H9 (cell line): ENCODE data around the gene NACA. TPM values are rescaled to one million over a fixed set of nuclear protein-coding genes. Genes with fewer than 3 reads are reported as not detected.
"Not testable (repeated sequence)": the region's sequence is repeated elsewhere in the genome, so short reads cannot be mapped to it uniquely, and the experiment has no call there.

Experiments used
- DNase-seq: peaks from one replicate; pipeline ENCODE4 v3.0.0-alpha.2; 2017
- H2AFZ ChIP-seq: one replicate; pipeline ENCODE4 v1.6.1; 2013; ENCODE audit warnings: mild to moderate bottlenecking, low read length, control low read depth, moderate library complexity
- H2AK5ac ChIP-seq: 2 replicates; pipeline ENCODE4 v1.6.1; 2013; ENCODE audit warnings: low read length, control low read depth, mixed read lengths; ENCODE audit not compliant: insufficient read length
- H2BK120ac ChIP-seq: one replicate; pipeline ENCODE4 v1.6.1; 2013; ENCODE audit warnings: low read depth, mild to moderate bottlenecking, low read length, control low read depth, inconsistent platforms; ENCODE audit not compliant: poor library complexity, severe bottlenecking
- H2BK12ac ChIP-seq: 2 replicates; pipeline ENCODE4 v1.6.1; 2013; ENCODE audit warnings: low read length, control low read depth, mixed read lengths, low read depth; ENCODE audit not compliant: insufficient read length
- H2BK15ac ChIP-seq: 2 replicates; pipeline ENCODE4 v1.6.1; 2013; ENCODE audit warnings: low read depth, low read length, control low read depth
- H2BK20ac ChIP-seq: one replicate; pipeline ENCODE4 v1.6.1; 2013; ENCODE audit warnings: low read depth, mild to moderate bottlenecking, low read length, control low read depth, inconsistent platforms; ENCODE audit not compliant: poor library complexity, severe bottlenecking
- H2BK5ac ChIP-seq: 2 replicates; pipeline ENCODE4 v1.6.1; 2013; ENCODE audit warnings: low read length, control low read depth, mixed read lengths; ENCODE audit not compliant: insufficient read length
- H3K14ac ChIP-seq: 2 replicates; pipeline ENCODE4 v1.6.1; 2013; ENCODE audit warnings: low read length, control low read depth; ENCODE audit not compliant: insufficient read depth
- H3K18ac ChIP-seq: 2 replicates; pipeline ENCODE4 v1.6.1; 2013; ENCODE audit warnings: low read depth, mild to moderate bottlenecking, mixed read lengths, low read length, control low read depth; ENCODE audit not compliant: insufficient read length
- H3K23ac ChIP-seq: 2 replicates; pipeline ENCODE4 v1.6.1; 2013; ENCODE audit warnings: low read length, control low read depth, mixed read lengths, low read depth; ENCODE audit not compliant: insufficient read length
- H3K23me2 ChIP-seq: 2 replicates; pipeline ENCODE4 v1.6.1; 2013; ENCODE audit warnings: low read depth, mild to moderate bottlenecking, mixed read lengths, low read length, control low read depth; ENCODE audit not compliant: insufficient read length, poor library complexity, severe bottlenecking
- H3K27ac ChIP-seq: 2 replicates; pipeline ENCODE4 v1.5.1; 2013; ENCODE audit warnings: low read length, control low read depth, mixed read lengths, low read depth; ENCODE audit not compliant: insufficient read length
- H3K27me3 ChIP-seq: 2 replicates; pipeline ENCODE4 v1.6.1; 2013; ENCODE audit warnings: low read length, control low read depth, inconsistent platforms; ENCODE audit not compliant: insufficient read depth
- H3K4ac ChIP-seq: 2 replicates; pipeline ENCODE4 v1.6.1; 2013; ENCODE audit warnings: low read depth, mild to moderate bottlenecking, control low read depth, inconsistent platforms, low read length, moderate library complexity
- H3K4me1 ChIP-seq: 2 replicates; pipeline ENCODE4 v1.6.1; 2013; ENCODE audit warnings: low read length, control low read depth, inconsistent platforms; ENCODE audit not compliant: insufficient read depth
- H3K4me2 ChIP-seq: 2 replicates; pipeline ENCODE4 v1.6.1; 2013; ENCODE audit warnings: low read length, control low read depth, mixed read lengths; ENCODE audit not compliant: insufficient read length, insufficient read depth
- H3K56ac ChIP-seq: 2 replicates; pipeline ENCODE4 v1.6.1; 2013; ENCODE audit warnings: low read depth, mild to moderate bottlenecking, mixed read lengths, low read length, control low read depth; ENCODE audit not compliant: insufficient read length
- H3K79me1 ChIP-seq: 2 replicates; pipeline ENCODE4 v1.6.1; 2013; ENCODE audit warnings: low read depth, mild to moderate bottlenecking, moderate library complexity, low read length, control low read depth, inconsistent platforms; ENCODE audit not compliant: insufficient read depth, poor library complexity, severe bottlenecking
- H3K79me2 ChIP-seq: 2 replicates; pipeline ENCODE4 v1.6.1; 2013; ENCODE audit warnings: low read length, control low read depth, inconsistent platforms; ENCODE audit not compliant: insufficient read depth
- H3K9ac ChIP-seq: 2 replicates; pipeline ENCODE4 v1.6.1; 2013; ENCODE audit warnings: low read length, control low read depth, mixed read lengths; ENCODE audit not compliant: insufficient read length; ENCODE audit errors: extremely low read depth
- H3K9me3 ChIP-seq: one replicate; pipeline ENCODE4 v1.6.1; 2013; ENCODE audit warnings: low read depth, low read length, inconsistent platforms; ENCODE audit not compliant: control insufficient read depth
- H3T11ph ChIP-seq: one replicate; pipeline ENCODE4 v1.6.1; 2013; ENCODE audit warnings: mild to moderate bottlenecking, low read length, control low read depth, inconsistent platforms
- H4K20me1 ChIP-seq: one replicate; pipeline ENCODE4 v1.6.1; 2013; ENCODE audit not compliant: control insufficient read depth, insufficient read length, insufficient read depth
- H4K5ac ChIP-seq: 2 replicates; pipeline ENCODE4 v1.6.1; 2013; ENCODE audit warnings: low read depth, mild to moderate bottlenecking, mixed read lengths, low read length, control low read depth; ENCODE audit not compliant: insufficient read length
- H4K8ac ChIP-seq: replicated peaks from 2 replicates; pipeline ENCODE4 v1.6.1; 2013; ENCODE audit warnings: low read length, control low read depth, mixed read lengths, low read depth; ENCODE audit not compliant: insufficient read length
- H4K91ac ChIP-seq: 2 replicates; pipeline ENCODE4 v1.6.1; 2013; ENCODE audit warnings: low read depth, mild to moderate bottlenecking, moderate library complexity, mixed read lengths, low read length, control low read depth; ENCODE audit not compliant: insufficient read length
- H3K27ac Mint-ChIP-seq, 3 experiments: 2 replicates in 2 of 3; 3 replicates in 1 of 3; pipeline ENCODE4 v1.8.0; 2020 to 2021; ENCODE audit warnings: mixed read lengths in 3 of 3, mild to moderate bottlenecking in 1 of 3, moderate library complexity in 1 of 3
- H3K27me3 Mint-ChIP-seq: 2 replicates; pipeline ENCODE4 v1.8.0; 2021; ENCODE audit warnings: low read depth, mild to moderate bottlenecking, moderate library complexity, mixed read lengths
- H3K36me3 Mint-ChIP-seq, 3 experiments: 2 replicates in 2 of 3; 3 replicates in 1 of 3; pipeline ENCODE4 v1.8.0; 2020 to 2021; ENCODE audit warnings: low read depth in 3 of 3, mixed read lengths in 3 of 3; ENCODE audit not compliant: insufficient read depth in 1 of 3
- H3K4me1 Mint-ChIP-seq, 2 experiments: 2 replicates each; pipeline ENCODE4 v1.8.0; 2020; ENCODE audit warnings: mixed read lengths in 2 of 2
- H3K4me3 Mint-ChIP-seq, 2 experiments: 2 replicates in 1 of 2; 3 replicates in 1 of 2; pipeline ENCODE4 v1.8.0; 2020 to 2021; ENCODE audit warnings: mild to moderate bottlenecking in 2 of 2, mixed read lengths in 2 of 2, moderate library complexity in 1 of 2
- H3K9me3 Mint-ChIP-seq, 2 experiments: 2 replicates in 1 of 2; 3 replicates in 1 of 2; pipeline ENCODE4 v1.8.0; 2020; ENCODE audit warnings: mild to moderate bottlenecking in 2 of 2, mixed read lengths in 2 of 2, moderate library complexity in 1 of 2
- WGBS: extraction: QIAGEN DNeasy Blood & Tissue Kit; methylation state at CpG from one replicate; pipeline ENCODE4 v1.1.7; 2013; ENCODE audit warnings: missing lambda C conversion rate, low lambda C conversion rate, mixed read lengths; ENCODE audit not compliant: insufficient read length; ENCODE audit errors: extremely low coverage; 5-methylcytosine and 5-hydroxymethylcytosine counted together
- total RNA-seq: library from RNA; stranded (reverse); gene quantifications from 2 replicates; pipeline ENCODE4 v1.2.1, GENCODE V29; 2021
- TF ChIP-seq, protein P1 (sequence below): fragments of 200-600 bp; sonication (generic); conservative IDR thresholded peaks from 3 replicates; pipeline ENCODE4 v1.8.0; 2021; ENCODE audit warnings: antibody characterized with exemption, mild to moderate bottlenecking

Gene NACA
- total RNA-seq, 1 experiment from 2014 or later, result 1,204 TPM

DNA sequence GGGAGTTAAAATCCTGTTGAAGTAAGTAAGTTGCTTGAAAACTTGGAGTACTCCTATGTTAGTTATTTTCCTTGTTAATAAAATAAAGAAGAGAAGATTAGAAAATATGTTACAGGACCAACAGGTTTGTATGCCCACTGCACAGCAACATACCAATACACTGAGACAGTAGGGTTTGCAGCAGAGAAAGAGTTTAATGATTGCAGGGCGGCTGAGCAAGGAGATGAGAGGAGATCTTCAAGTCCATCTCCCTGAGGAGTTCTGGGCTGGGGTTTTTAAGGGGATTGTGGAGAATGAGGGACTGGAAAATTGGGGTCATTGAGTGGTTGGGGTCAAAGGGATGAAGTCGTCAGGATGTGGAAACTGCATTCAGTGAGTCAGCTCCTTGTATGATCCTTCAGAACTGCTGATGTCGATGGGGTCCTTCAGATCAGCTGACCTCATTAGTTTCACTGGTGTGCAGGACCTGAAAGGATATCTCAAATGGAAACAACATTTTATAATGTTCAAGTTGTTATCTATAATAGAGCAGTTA, 33.7 kb upstream of the NACA start:
- Histone ChIP-seq H2AFZ (no peak overlapping the region), H3K79me1 (no peaks in the 10 kb centered on the region), H3K14ac (no peak overlapping the region), H2BK15ac (no peak overlapping the region), H3K9me3 (no peaks in the 10 kb centered on the region), H3K27me3 (no peaks in the 10 kb centered on the region), H4K5ac (no peak overlapping the region), H3K23ac (no peak overlapping the region), H2AK5ac (no peak overlapping the region), H3K4ac (no peak overlapping the region), H3K4me1 (no peaks in the 10 kb centered on the region), H3K27ac (no peak overlapping the region), H3K79me2 (no peaks in the 10 kb centered on the region), H2BK120ac (no peak overlapping the region), H4K20me1 (no peaks in the 10 kb centered on the region), H3K56ac (no peak overlapping the region), H3T11ph (no peak overlapping the region), H4K91ac (no peak overlapping the region), H2BK5ac (no peak overlapping the region), H3K18ac (no peak overlapping the region), H2BK12ac (no peak overlapping the region), H4K8ac (no peak overlapping the region), H2BK20ac (no peak overlapping the region), H3K9ac (no peak overlapping the region), H3K4me2 (no peak overlapping the region), H3K23me2 (no peaks in the 10 kb centered on the region)
- H3K9me3 Mint-ChIP-seq, result peaks cover 7 to 8% of the 10 kb centered on the region in 2 experiments
- peaks cover 5 to 10% of the 10 kb centered on the region in 2 experiments for H3K4me1 Mint-ChIP-seq
- peaks cover 3 to 8% (median 6%) of the 10 kb centered on the region in 3 experiments; a peak in 5 of 7 replicates for H3K36me3 Mint-ChIP-seq
- TF ChIP-seq, protein P1, sequence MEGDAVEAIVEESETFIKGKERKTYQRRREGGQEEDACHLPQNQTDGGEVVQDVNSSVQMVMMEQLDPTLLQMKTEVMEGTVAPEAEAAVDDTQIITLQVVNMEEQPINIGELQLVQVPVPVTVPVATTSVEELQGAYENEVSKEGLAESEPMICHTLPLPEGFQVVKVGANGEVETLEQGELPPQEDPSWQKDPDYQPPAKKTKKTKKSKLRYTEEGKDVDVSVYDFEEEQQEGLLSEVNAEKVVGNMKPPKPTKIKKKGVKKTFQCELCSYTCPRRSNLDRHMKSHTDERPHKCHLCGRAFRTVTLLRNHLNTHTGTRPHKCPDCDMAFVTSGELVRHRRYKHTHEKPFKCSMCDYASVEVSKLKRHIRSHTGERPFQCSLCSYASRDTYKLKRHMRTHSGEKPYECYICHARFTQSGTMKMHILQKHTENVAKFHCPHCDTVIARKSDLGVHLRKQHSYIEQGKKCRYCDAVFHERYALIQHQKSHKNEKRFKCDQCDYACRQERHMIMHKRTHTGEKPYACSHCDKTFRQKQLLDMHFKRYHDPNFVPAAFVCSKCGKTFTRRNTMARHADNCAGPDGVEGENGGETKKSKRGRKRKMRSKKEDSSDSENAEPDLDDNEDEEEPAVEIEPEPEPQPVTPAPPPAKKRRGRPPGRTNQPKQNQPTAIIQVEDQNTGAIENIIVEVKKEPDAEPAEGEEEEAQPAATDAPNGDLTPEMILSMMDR, result no peak
- no peaks in the 10 kb centered on the region for H3K27me3 Mint-ChIP-seq
- no peak overlapping the region for H3K4me3 Mint-ChIP-seq
- WGBS, result no CpG with 5 or more reads among the region's 3 CpGs
- DNase-seq, result no peak
- no peak overlapping the region for H3K27ac Mint-ChIP-seq

GRCh38 chr12:56757971-56758370, 32.9 kb upstream of the NACA start:
- H3K27ac ChIP-seq, H2BK15ac ChIP-seq, H4K20me1 ChIP-seq, H2AFZ ChIP-seq, H4K91ac ChIP-seq, H3T11ph ChIP-seq, H3K23me2 ChIP-seq, H3K14ac ChIP-seq, H3K4me3 Mint-ChIP-seq, H3K27me3 Mint-ChIP-seq, H3K4me1 ChIP-seq, H3K56ac ChIP-seq, H3K79me2 ChIP-seq, H3K4ac ChIP-seq, H2BK12ac ChIP-seq, DNase-seq, H3K18ac ChIP-seq, H3K9ac ChIP-seq, H3K9me3 ChIP-seq, H3K27me3 ChIP-seq, H3K4me2 ChIP-seq, H3K79me1 ChIP-seq, H2BK120ac ChIP-seq, H2BK20ac ChIP-seq, H2BK5ac ChIP-seq, H4K8ac ChIP-seq, H3K36me3 Mint-ChIP-seq, H3K9me3 Mint-ChIP-seq, H3K23ac ChIP-seq, H2AK5ac ChIP-seq, H4K5ac ChIP-seq, H3K4me1 Mint-ChIP-seq, H3K27ac Mint-ChIP-seq: not testable (repeated sequence)
- WGBS, result no CpG with 5 or more reads among the region's 1 CpG
